H1 (cell line): ENCODE data around the gene ANKEF1. TPM values are rescaled to one million over a fixed set of nuclear protein-coding genes. Genes with fewer than 3 reads are reported as not detected.

Source experiments
- ASH2L ChIP-seq: fragments of 200-600, 300-600 bp; sonication (generic); IDR thresholded peaks from one replicate; pipeline ENCODE4 v1.7.1; 2017; ENCODE audit warnings: low read length
- EGR1 ChIP-seq: IDR thresholded peaks from 2 replicates; pipeline ENCODE4 v1.6.1; 2011; ENCODE audit warnings: low read depth, low read length, borderline replicate concordance
- GTF2F1 ChIP-seq: IDR thresholded peaks from 2 replicates; pipeline ENCODE4 v1.6.1; 2012; ENCODE audit warnings: low read depth, low read length, improper control_type of control experiment, borderline replicate concordance
- RBBP5 ChIP-seq: IDR thresholded peaks from 2 replicates; pipeline ENCODE4 v1.7.1; 2012; ENCODE audit warnings: low read depth, mild to moderate bottlenecking, inconsistent platforms, low read length, moderate library complexity, borderline replicate concordance
- YY1 ChIP-seq: IDR thresholded peaks from 2 replicates; pipeline ENCODE4 v1.6.1; 2011; ENCODE audit warnings: low read depth, mild to moderate bottlenecking, low read length
- ZNF274 ChIP-seq: IDR thresholded peaks from 2 replicates; pipeline ENCODE4 v1.7.0; 2012; ENCODE audit warnings: low read length, borderline replicate concordance; ENCODE audit errors: extremely low read depth
- polyA plus RNA-seq, 7 experiments: library from polyadenylated mRNA; depleted of rRNA in 3 of 7; stranded (reverse) in 5 of 7; unstranded in 2 of 7; fragments of >200 nt in 5 of 7; fragments of 200-250 nt in 2 of 7; gene quantifications; 1 replicate in 5 of 7; 2 replicates in 1 of 7; 4 replicates in 1 of 7; pipeline versions ENCODE4 v1.2.1 to v1.2.3, GENCODE V29; 2011 to 2013; ENCODE audit warnings: missing spikeins in 2 of 7, mixed read lengths in 2 of 7
- total RNA-seq: library from RNA; stranded (reverse); fragmentation: NEBNext Ultra II Directional; extraction: Animal tissue kit (Norgen Biotek cat#: 25700); gene quantifications from 2 replicates; pipeline ENCODE4 v1.2.1, GENCODE V29; 2021

ANKEF1 gene
- total and polyA plus RNA-seq, 2 of the 8 experiments (the other 6 are each of a cell fraction or from before 2014, with no cell fraction given) = 2.8 to 10.0 TPM

DNA sequence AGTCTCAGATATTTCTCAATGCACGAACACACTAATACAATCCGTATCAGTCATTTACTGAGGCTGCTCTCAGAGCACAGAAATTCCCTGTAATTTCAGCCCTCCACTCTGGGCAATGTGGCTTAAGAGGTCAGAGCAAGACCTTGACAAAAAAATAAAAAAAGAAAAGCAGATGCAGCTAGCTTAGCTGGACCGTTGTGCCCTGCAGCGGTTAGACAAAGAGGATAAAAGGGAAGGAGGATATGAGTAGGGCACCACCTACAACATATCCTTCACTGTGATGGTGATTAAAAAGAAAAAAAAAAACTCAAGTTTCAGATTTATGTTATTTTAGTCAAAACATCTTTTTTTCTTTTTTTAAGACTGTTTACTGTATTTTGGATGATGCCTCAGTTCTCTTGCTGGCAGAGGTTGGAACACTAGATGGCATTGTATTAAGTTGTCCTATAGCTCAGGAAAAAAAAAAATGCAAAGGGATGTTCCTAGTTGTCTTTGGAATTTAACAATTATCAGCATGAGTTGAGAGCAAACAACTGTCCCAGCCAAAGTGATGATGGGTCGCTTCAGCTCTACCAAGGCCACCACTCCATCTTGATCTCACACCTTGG is 59.9 kb downstream of the ANKEF1 start (continued):
- TF ChIP-seq ZNF274 (no peak), ASH2L (no peak), EGR1 (no peak), GTF2F1 (no peak), YY1 (no peak), RBBP5 (no peak)
